ENCODE data around the gene CACNG8. TPM values are rescaled to one million over a fixed set of nuclear protein-coding genes. Genes with fewer than 3 reads are reported as not detected.
"Not testable (repeated sequence)": the region's sequence is repeated elsewhere in the genome, so short reads cannot be mapped to it uniquely, and the experiment has no call there.

The CACNG8 gene
- total RNA-seq, 4 donors from 2014 or later: 0.04 to 0.16 TPM; not detected in 2

DNA sequence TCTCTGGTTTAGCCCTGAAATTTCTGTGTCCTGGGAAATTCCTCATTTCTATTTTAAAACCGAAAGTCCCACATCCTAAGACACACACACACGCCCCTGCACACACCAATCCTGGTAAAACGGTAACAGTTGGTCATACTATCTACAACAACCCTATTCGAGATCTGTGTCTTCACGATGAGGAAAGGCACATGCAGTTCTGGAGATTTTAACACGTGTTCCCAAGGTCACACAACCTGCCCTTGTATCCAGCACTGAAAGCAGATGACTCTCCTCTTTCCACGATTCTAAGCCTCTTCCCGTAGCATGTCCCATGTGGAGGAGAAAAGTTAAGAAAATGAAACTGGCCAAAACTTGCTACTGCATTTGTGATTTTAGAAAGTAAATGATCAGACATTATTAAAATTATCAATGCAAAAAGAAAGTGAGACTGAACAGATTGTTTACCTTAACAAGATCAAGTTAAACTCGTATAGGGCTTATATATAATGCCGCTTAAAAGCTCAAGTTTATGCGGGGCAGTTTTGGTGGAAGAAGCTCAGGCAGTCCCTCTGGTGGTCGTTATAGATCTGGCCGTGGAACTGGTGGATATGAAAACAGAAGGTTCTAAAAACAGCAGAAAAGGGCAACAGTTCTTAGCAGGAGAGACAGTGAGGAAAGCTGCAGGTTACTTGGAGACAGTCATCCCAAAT lies 68.3 kb downstream of the CACNG8 start:
- Histone ChIP-seq H3K9me3 (no peaks in the 10 kb centered on the region), H3K4me3 (no peak overlapping the region), H3K4me1 (no peaks in the 10 kb centered on the region), H3K36me3 (no peaks in the 10 kb centered on the region), H3K27me3 (peaks cover 93% of the 10 kb centered on the region), H3K27ac (no peak overlapping the region)
- ATAC-seq: no peak
- 28 to 34% methylated on average over 10 to 13 of the region's 13 CpGs for WGBS, 2 donors (ENCODE audit: low coverage in 1 of 2)
- TF ChIP-seq POLR2AphosphoS5 (IDR thresholded peaks at IDR 0.05) (no peak), POLR2A (IDR thresholded peaks at IDR 0.05) (no peak), EP300 (IDR thresholded peaks at IDR 0.05) (no peak)
- TF ChIP-seq, protein P1, sequence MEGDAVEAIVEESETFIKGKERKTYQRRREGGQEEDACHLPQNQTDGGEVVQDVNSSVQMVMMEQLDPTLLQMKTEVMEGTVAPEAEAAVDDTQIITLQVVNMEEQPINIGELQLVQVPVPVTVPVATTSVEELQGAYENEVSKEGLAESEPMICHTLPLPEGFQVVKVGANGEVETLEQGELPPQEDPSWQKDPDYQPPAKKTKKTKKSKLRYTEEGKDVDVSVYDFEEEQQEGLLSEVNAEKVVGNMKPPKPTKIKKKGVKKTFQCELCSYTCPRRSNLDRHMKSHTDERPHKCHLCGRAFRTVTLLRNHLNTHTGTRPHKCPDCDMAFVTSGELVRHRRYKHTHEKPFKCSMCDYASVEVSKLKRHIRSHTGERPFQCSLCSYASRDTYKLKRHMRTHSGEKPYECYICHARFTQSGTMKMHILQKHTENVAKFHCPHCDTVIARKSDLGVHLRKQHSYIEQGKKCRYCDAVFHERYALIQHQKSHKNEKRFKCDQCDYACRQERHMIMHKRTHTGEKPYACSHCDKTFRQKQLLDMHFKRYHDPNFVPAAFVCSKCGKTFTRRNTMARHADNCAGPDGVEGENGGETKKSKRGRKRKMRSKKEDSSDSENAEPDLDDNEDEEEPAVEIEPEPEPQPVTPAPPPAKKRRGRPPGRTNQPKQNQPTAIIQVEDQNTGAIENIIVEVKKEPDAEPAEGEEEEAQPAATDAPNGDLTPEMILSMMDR (IDR thresholded peaks at IDR 0.05): no peak

- Histone ChIP-seq H3K9me3 (no peaks in the 10 kb centered on the region), H3K4me1 (no peaks in the 10 kb centered on the region), H3K27me3 (peaks cover 84% of the 10 kb centered on the region), H3K4me3 (no peak overlapping the region), H3K27ac (no peak overlapping the region), H3K36me3 (no peaks in the 10 kb centered on the region)
- ATAC-seq: no peak
- 21 to 40% methylated on average over 3 to 4 of the region's 4 CpGs for WGBS, 2 donors (ENCODE audit: low coverage in 1 of 2)
- TF ChIP-seq EP300 (IDR thresholded peaks at IDR 0.05) (no peak), POLR2AphosphoS5 (IDR thresholded peaks at IDR 0.05) (no peak), POLR2A (IDR thresholded peaks at IDR 0.05) (no peak)
- TF ChIP-seq, protein P1 (IDR thresholded peaks at IDR 0.05): no peak
Measured at GRCh38 chr19:54035215-54036178, 72.8 kb downstream of the CACNG8 start.

DNA sequence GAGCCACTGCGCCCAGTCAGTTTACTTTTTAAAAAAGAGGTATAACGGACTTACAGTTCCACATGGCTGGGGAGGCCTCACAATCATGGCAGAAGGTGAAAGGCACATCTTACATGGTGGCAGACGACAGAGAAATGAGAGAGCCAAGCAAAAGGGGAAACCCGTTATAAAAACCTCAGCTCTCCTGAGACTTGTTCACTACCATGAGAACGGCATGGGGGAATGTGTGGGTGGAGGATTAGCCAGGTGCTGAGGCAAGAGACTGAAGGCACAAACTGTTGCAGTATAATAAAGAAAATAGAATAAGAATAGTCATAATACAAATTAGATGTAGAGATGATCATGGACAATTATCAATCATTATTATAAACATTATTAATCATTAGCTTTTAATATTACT lies 73.8 kb downstream of the CACNG8 start:
- H3K27ac ChIP-seq, H3K9me3 ChIP-seq, H3K36me3 ChIP-seq, H3K4me3 ChIP-seq, H3K4me1 ChIP-seq, ATAC-seq: not testable (repeated sequence)
- H3K27me3 ChIP-seq: peaks cover 84% of the 10 kb centered on the region
- 46 to 60% methylated on average over 3 of the region's 5 CpGs for WGBS, 2 donors (ENCODE audit: low coverage in 1 of 2)

Small RNA genes lying within 50 kb of the gene (small RNA-seq; reads per million reads assigned to genes)
- 0 reads per million in 4 donors for gene AC012314.20

Other genes with a start within 250 kb of the CACNG8 start
- 1 to 10 TPM in 1 of 4 donors, under 1 TPM in 3; 0.23 to 1.1 (median 0.28) TPM for gene NLRP12, start 138.6 kb upstream of the CACNG8 start, total RNA-seq
- 100 to 1,000 TPM; 103 to 355 (median 140) TPM for gene MYADM, start 95.1 kb upstream of the CACNG8 start, total RNA-seq
- gene PRKCG, start 80.7 kb upstream of the CACNG8 start, total RNA-seq: not detected
- gene CACNG7, start 53.7 kb upstream of the CACNG8 start, total RNA-seq: not detected
- gene CACNG6, start 28.7 kb downstream of the CACNG8 start, total RNA-seq: not detected
- not detected for gene VSTM1, start 101.0 kb downstream of the CACNG8 start, total RNA-seq
- not detected for gene TARM1, start 118.4 kb downstream of the CACNG8 start, total RNA-seq
- gene OSCAR, start 137.9 kb downstream of the CACNG8 start, total RNA-seq: 1 to 10 TPM in 3 of 4 donors, not detected in 1; 1.2 to 2.4 (median 2.1) TPM
- gene NDUFA3, start 139.9 kb downstream of the CACNG8 start, total RNA-seq: 10 to 100 TPM; 14.2 to 37.7 (median 21.5) TPM
- 10 to 100 TPM; 12.5 to 20.9 (median 15.2) TPM for gene TFPT, start 152.7 kb downstream of the CACNG8 start, total RNA-seq
- 10 to 100 TPM; 51.6 to 67.1 (median 53.8) TPM for gene PRPF31, start 152.8 kb downstream of the CACNG8 start, total RNA-seq
- gene CNOT3, start 174.8 kb downstream of the CACNG8 start, total RNA-seq: 10 to 100 TPM; 14.7 to 32.4 (median 23.1) TPM
- gene LENG1, start 196.8 kb downstream of the CACNG8 start, total RNA-seq: 10 to 100 TPM in 3 of 4 donors, 1 to 10 TPM in 1; 8.2 to 12.8 (median 11.1) TPM
- gene TMC4, start 210.2 kb downstream of the CACNG8 start, total RNA-seq: 1 to 10 TPM in 1 of 4 donors, under 1 TPM in 2, not detected in 1; 0.16 to 3.1 (median 0.31) TPM
- gene MBOAT7, start 226.6 kb downstream of the CACNG8 start, total RNA-seq: 10 to 100 TPM; 28.4 to 64.3 (median 36.5) TPM
- 10 to 100 TPM; 57.4 to 73.2 (median 69.8) TPM for gene TSEN34, start 228.4 kb downstream of the CACNG8 start, total RNA-seq
- gene RPS9, start 237.9 kb downstream of the CACNG8 start, total RNA-seq: 1,000 to 10,000 TPM; 1,142 to 2,786 (median 1,584) TPM

All from gastroesophageal sphincter (tissue), 4 donors.